Inferior parietal cortex (tissue), 1 donor: Measurements from ENCODE around the gene SFXN3.

Source experiments
- DNase-seq: peaks from one replicate; pipeline ENCODE4 v3.0.0-alpha.2; 2016; ENCODE audit errors: extremely low spot score

The SFXN3 gene

DNA sequence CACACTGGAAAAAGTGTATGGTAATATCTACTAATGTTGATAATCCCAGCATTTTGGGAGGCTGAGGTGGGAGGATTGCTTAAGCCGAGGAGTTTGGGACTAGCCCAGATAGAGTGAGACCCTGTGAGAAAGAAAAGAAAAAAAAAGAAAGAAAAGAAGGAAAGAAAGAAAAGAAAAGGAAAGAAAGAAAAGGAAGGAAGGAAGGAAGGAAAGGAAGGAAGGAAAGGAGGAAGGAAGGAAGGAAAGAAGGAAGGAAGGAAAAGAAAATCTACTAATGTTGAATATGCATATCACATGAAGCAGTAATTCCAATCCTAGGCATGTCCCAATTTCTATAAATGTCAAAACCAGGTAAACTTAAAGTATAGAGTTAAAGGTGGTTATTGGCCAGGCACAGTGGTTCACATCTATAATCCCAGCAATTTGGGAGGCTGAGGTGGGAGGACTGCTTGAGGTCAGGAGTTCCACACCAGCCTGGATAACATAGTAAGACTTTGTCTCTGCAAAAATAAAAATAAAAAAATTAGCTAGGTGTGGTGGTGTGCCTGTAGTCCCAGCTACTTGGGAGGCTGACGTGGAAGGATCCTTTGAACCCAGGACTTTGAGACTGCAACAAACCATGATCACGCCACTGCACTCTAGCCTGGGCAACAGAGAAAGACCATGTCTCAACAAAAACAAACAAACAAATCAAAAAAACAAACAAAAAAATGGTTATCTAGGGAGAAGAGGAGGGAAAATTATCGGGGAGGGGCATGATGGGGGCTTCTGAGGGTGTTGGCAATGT, 25.5 kb downstream of the SFXN3 start:
- DNase-seq, result no peak

GRCh38 chr10:101060036-101060950, 29.3 kb downstream of the SFXN3 start:
- peak; percentile 89 for DNase-seq

DNA sequence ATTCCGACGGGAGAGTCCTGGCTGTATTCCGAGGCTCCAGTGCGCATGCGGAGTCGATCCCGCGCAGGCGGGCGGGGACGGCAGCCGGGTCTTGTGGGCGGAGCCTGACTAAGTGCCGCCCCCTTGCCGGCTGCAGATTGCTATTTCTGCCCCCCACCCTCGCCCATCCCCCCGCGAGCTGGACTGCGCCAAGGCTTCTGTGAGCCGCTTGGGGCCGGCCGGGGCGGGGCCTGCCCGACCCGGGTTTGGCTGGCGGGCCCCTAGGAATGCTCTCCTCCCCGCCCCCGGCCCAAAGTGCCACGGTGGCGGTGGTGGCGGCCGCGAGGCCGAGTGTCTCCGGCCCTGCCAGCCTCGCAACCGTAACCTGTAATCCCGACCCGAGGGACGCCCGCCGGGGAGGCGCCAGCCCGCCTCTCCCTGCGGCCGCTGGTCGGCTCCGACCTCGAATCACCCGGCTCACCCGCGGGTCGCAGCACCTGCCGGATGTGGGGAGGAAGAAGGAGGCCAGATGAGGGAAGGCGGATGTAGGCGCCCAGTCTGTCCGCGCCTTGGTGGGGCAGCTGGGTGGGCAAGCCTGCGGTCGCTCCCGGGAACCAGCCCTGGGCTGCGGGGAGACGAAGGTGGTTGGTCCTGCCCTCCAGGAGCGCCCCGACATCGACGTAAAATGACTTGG, 30.1 kb downstream of the SFXN3 start:
- peak; percentile 84 for DNase-seq

- no peak for DNase-seq
These were observed 30.7 kb downstream of the SFXN3 start, which contains the start of gene KAZALD1 for GRCh38 chr10:101061624-101062231. KAZALD1 (plus strand) TSS chr10:101061989; CDS start chr10:101062593, 604 bp downstream.

DNA sequence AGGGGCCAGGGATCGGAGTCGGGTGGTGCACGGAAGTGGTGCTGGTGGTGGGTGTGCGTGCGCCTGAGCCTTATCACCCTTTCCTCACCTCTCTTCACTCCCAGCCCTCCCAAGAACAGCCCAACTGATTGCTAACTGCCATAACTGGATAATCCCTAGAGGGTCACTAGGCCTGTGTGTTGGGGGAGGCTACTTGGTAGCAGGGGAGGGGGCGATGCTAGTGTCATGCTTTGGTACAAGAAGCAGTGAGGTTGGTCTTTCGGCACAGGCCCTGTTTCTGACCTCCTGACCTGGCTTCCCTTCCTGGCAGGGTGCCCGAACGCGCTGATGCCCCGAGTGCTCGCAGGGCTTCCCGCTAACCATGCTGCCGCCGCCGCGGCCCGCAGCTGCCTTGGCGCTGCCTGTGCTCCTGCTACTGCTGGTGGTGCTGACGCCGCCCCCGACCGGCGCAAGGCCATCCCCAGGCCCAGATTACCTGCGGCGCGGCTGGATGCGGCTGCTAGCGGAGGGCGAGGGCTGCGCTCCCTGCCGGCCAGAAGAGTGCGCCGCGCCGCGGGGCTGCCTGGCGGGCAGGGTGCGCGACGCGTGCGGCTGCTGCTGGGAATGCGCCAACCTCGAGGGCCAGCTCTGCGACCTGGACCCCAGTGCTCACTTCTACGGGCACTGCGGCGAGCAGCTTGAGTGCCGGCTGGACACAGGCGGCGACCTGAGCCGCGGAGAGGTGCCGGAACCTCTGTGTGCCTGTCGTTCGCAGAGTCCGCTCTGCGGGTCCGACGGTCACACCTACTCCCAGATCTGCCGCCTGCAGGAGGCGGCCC, 31.4 kb downstream of the SFXN3 start:
- no peak for DNase-seq

DNA sequence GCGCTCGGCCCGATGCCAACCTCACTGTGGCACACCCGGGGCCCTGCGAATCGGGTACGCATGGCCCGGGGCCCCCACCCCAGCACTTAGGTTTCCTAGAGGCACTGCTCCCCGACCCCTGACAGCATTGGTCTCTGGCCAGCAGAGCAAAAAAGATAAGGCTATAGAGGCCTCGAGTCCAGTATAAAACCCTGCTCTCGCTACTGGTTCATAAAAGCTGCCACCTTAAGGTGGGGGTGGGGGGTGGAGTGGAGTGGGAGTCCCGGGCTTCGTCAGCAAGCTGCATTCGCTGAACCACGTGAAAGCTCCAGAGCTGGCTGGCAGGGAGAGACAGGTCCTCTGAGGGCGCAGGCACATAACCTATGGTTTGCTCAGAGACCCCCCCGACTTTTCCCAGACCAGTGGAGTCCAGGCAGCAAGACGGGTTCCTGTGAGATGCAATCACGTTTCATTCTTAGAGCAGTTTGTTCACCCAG, 32.1 kb downstream of the SFXN3 start:
- DNase-seq, result no peak

DNA sequence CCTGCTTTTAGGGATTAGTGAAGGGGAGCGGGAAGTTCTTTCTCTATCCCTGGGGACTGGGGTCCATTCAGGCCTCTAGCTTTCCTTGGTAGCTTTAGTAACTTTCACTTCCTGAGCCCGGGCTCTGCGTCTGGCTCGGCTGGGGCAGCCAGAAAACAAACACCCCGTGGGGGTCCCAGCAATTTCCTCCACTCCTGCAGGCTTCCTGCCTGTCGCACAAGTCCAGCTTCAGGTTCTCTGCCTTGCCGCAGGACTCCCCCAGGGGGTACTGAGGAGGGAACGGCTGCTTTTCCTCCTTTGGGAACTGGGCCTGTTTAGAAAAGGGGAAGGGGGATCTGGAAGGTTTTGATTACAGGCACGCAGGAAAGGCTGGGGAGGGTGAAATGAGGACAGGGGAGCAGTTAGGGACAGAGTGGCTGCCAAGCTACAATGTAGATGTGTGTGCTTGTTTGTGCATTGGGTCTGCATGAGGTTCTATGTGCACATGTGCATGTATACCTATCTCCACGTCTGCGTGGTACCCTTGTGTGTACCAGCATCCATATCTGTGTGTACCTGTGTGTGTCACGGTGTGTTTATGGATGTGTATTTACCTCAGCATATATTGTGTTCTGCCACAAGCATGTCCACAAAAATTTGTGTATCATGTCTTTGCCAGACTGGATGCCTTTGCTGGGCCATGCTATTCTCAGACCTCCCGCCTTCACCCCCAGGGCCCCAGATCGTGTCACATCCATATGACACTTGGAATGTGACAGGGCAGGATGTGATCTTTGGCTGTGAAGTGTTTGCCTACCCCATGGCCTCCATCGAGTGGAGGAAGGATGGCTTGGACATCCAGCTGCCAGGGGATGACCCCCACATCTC, 32.7 kb downstream of the SFXN3 start:
- no peak for DNase-seq

DNA sequence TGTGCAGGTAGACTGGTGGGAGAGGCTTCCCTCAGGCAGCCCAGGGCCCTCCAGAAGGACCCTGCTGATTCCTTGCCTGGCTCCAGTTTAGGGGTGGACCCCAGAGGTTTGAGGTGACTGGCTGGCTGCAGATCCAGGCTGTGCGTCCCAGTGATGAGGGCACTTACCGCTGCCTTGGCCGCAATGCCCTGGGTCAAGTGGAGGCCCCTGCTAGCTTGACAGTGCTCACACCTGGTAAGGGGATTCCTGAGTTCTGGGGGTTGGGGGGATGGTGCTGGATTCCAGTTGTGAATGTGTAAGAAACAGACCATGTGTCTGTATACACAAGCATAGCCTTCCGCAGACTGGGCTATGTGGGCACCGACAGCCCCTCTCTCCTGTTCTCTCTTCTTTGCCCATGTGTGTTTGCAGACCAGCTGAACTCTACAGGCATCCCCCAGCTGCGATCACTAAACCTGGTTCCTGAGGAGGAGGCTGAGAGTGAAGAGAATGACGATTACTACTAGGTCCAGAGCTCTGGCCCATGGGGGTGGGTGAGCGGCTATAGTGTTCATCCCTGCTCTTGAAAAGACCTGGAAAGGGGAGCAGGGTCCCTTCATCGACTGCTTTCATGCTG, 33.5 kb downstream of the SFXN3 start:
- DNase-seq, result no peak

- DNase-seq, result no peak
These were observed 34.6 kb downstream of the SFXN3 start for GRCh38 chr10:101065481-101066145.

GRCh38 chr10:101066146-101066895, 35.3 kb downstream of the SFXN3 start:
- peak; percentile 18 for DNase-seq

DNA sequence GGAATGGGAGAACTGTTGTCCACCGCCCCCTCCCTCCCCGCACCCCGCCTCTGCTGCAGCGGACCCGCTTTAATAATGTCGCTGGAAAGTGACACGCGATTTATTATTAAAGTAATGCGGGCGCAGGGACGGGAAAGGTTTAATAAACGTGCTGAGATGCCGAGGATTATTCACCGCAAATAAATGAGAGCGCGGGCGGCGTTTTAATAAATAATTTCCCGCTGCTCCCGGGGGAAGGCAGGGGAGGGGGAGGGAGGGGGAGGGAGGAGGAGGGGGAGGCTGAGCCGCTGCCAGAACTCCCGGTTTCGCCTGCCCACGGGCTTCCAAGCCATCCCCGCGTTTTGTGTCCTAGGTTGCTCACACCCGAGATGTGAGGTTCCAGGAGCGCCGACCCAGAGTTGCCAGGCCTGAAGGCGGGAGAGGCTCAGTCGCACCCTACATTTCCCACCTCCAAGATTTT, 35.9 kb downstream of the SFXN3 start:
- no peak for DNase-seq

DNA sequence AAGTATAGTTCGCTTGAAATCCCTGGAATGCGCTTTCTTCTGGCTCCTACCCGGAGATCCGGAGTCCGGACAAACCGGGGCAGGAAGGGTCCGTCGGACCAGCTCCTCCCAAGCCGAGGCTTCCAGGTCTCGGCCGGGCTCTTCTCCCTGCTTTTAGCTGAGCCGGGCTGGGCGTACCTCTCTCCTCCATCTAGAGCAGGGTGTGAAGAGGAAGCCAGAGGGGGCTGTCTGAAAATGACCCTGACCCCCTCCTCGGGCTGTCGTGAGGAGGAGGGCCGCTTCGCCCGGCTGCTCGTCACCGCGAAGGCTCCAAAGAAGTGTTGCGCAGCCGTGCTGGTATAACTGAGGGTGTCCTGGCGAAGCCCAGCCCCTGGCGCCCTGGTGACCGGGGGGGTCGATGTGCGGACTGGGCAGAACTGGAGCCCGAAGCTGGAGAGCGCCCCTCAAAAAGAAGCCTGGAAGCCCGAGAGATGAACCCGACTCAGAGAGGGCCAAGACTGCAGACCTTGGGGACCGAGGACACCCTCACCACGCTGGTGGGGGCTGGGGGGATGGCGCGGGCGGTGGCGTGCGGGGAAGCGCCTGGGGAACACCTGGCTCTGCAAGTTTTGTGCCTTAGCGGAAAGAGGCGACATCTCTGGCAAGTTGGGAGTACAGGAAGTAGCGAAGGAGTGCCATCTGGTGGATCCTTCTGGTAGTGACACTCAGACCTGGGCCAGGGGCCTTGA, 36.5 kb downstream of the SFXN3 start:
- peak; percentile 90 for DNase-seq

GRCh38 chr10:101069441-101069840, 38.4 kb downstream of the SFXN3 start:
- DNase-seq, result no peak

GRCh38 chr10:101070098-101070497, 39.1 kb downstream of the SFXN3 start:
- no peak for DNase-seq

GRCh38 chr10:101071267-101071884, 40.3 kb downstream of the SFXN3 start:
- DNase-seq, result no peak

DNA sequence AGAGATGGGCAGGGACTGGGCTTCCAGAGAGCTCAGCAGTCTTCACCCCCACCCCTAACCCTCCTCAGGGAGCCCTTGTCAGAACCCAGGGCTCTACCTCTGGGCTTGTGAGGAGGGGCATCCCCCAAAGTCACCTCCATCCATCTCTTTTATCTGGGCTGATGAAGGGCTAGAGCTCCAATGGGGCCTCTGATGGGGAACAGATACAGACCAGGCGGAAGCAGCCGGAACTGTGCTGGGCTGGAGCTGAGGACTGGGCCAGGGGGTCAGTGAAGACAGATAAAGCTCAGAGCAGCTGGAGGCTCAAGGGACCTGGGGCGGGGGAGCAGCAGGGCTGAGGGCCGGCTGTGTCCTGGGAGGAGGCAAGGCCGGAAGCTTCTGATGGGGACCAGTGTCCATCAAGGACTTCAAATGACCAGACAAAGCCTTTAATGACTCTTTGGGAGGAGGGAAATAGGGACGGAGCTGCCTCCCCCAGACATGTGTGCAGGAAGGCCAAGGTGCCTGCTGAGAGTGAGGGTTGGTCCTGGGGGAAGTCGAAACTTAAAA, 40.9 kb downstream of the SFXN3 start:
- DNase-seq, result no peak
